ENCODE measurements around the gene NDUFS5.

GRCh38 chr1:39036678-39037077, 10.5 kb downstream of the NDUFS5 start:
- TF ChIP-seq CTCF (IDR thresholded peaks at IDR 0.05; ENCODE audit: low read depth, low read length, poor library complexity, severe bottlenecking) (no peak), EZH2phosphoT487 (IDR thresholded peaks at IDR 0.05; ENCODE audit: borderline replicate concordance, low read length) (no peak)

Measured in DOHH2 (cell line).